Measurements from ENCODE around the gene PIGX. TPM values are rescaled to one million over a fixed set of nuclear protein-coding genes. Genes with fewer than 3 reads are reported as not detected.
A peak's percentile ranks its signal among the peaks of the same experiment; 100 is the strongest.

Gene PIGX
- total and polyA plus RNA-seq, 2 experiments from 2014 or later = 13.0 to 14.5 TPM

- peaks cover 6% of the 10 kb centered on the region; the same call in 2 of the 3 replicates for H3K9me3 Mint-ChIP-seq
- no peaks in the 10 kb centered on the region for H4K20me1 ChIP-seq (replicated peaks; ENCODE audit: insufficient read depth)
- ATAC-seq (no peak), DNase-seq (ENCODE audit: low spot score) (no peak)
- no peak overlapping the region; the same call in 1 of the 2 replicates for H2AFZ ChIP-seq
- H3K4me2 ChIP-seq = no peak overlapping the region
- H3K4me1 Mint-ChIP-seq = peaks cover 13% of the 10 kb centered on the region
- no peaks in the 10 kb centered on the region for H3K79me2 ChIP-seq (replicated peaks; ENCODE audit: insufficient read depth)
- H3K9me2 ChIP-seq (ENCODE audit: insufficient read depth) = no peaks in the 10 kb centered on the region
- H3K27ac Mint-ChIP-seq = no peak overlapping the region
- peaks cover 4% of the 10 kb centered on the region for H3K27me3 Mint-ChIP-seq (ENCODE audit: insufficient read depth, low read depth, poor library complexity)
- H3K36me3 ChIP-seq (ENCODE audit: insufficient read depth) = no peaks in the 10 kb centered on the region
- H3K27me3 ChIP-seq (ENCODE audit: insufficient read depth) = no peaks in the 10 kb centered on the region
- H3K4me3 ChIP-seq = no peak overlapping the region
- H3K4me3 Mint-ChIP-seq = no peak overlapping the region
- H3K4me1 ChIP-seq (ENCODE audit: insufficient read depth) = no peaks in the 10 kb centered on the region
- TF ChIP-seq REST (IDR thresholded peaks at IDR 0.05; ENCODE audit: unreplicated experiment) (no peak), JUNB (IDR thresholded peaks at IDR 0.05; ENCODE audit: unreplicated experiment) (no peak), EZH2phosphoT487 (IDR thresholded peaks at IDR 0.05; ENCODE audit: unreplicated experiment) (no peak), CREB1 (CRISPR knock-in tag; IDR thresholded peaks at IDR 0.05; ENCODE audit: low read depth) (no peak), STAT1 (IDR thresholded peaks at IDR 0.05; ENCODE audit: unreplicated experiment) (no peak)
- H3K27ac ChIP-seq (ENCODE audit: low read depth) = no peak overlapping the region
- H3F3A ChIP-seq (replicated peaks; ENCODE audit: low read depth) = no peaks in the 10 kb centered on the region; the same call in 1 of the 2 replicates
- peaks cover 5% of the 10 kb centered on the region for H3K36me3 Mint-ChIP-seq (ENCODE audit: low read depth)
These were observed 34.8 kb upstream of the PIGX start for GRCh38 chr3:196677353-196677752.

GRCh38 chr3:196677931-196678330 lies 34.2 kb upstream of the PIGX start:
- no peaks in the 10 kb centered on the region for H4K20me1 ChIP-seq (replicated peaks; ENCODE audit: insufficient read depth)
- Mint-ChIP-seq H3K36me3 (ENCODE audit: low read depth) (peaks cover 8% of the 10 kb centered on the region), H3K4me1 (peaks cover 16% of the 10 kb centered on the region), H3K27ac (0 out of 2 replicates have a peak overlapping the region, but pooled peaks have one; percentile 14), H3K27me3 (ENCODE audit: insufficient read depth, low read depth, poor library complexity) (peaks cover 4% of the 10 kb centered on the region), H3K4me3 (no peak overlapping the region), H3K9me3 (peaks cover 9% of the 10 kb centered on the region; the same call in 2 of the 3 replicates)
- no peaks in the 10 kb centered on the region for H3K27me3 ChIP-seq (ENCODE audit: insufficient read depth)
- no peak overlapping the region for H2AFZ ChIP-seq
- no peak for TF ChIP-seq EZH2phosphoT487 (IDR thresholded peaks at IDR 0.05; ENCODE audit: unreplicated experiment)
- no peaks in the 10 kb centered on the region; the same call in 1 of the 2 replicates for H3F3A ChIP-seq (replicated peaks; ENCODE audit: low read depth)
- H3K27ac ChIP-seq (ENCODE audit: low read depth) = no peak overlapping the region
- no peak for ATAC-seq
- no peaks in the 10 kb centered on the region for H3K36me3 ChIP-seq (ENCODE audit: insufficient read depth)
- H3K4me1 ChIP-seq (ENCODE audit: insufficient read depth) = no peaks in the 10 kb centered on the region
- H3K4me2 ChIP-seq = no peak overlapping the region
- no peak for DNase-seq (ENCODE audit: low spot score)
- no peaks in the 10 kb centered on the region for H3K9me2 ChIP-seq (ENCODE audit: insufficient read depth)
- no peaks in the 10 kb centered on the region for H3K79me2 ChIP-seq (replicated peaks; ENCODE audit: insufficient read depth)
- no peak overlapping the region for H3K4me3 ChIP-seq
